Prostate gland (tissue), 2 donors: ENCODE results near the gene PSMG1. TPM values are rescaled to one million over a fixed set of nuclear protein-coding genes. Genes with fewer than 3 reads are reported as not detected.

Experiments used
- DNase-seq: peaks from one replicate; pipeline ENCODE4 v3.0.0-alpha.2; 2019; ENCODE audit warnings: low spot score
- H3K27ac ChIP-seq, 2 donors: fragments of 200-600 bp; sonication (generic); 2 replicates each; pipeline ENCODE4 v1.5.1; 2017 to 2019
- H3K27me3 ChIP-seq: fragments of 200-600 bp; sonication (generic); replicated peaks from 2 replicates; pipeline ENCODE4 v1.5.1; 2019; ENCODE audit not compliant: insufficient read depth
- H3K36me3 ChIP-seq, 2 donors: fragments of 200-600 bp; sonication (generic); 1 replicate in 1 of 2; 2 replicates in 1 of 2; pipeline versions ENCODE4 v1.5.1 to v1.8.1; 2017 to 2019
- H3K4me1 ChIP-seq: fragments of 200-600 bp; sonication (generic); replicated peaks from 2 replicates; pipeline ENCODE4 v1.5.1; 2019
- H3K4me3 ChIP-seq, 2 donors: fragments of 200-600 bp; sonication (generic); 2 replicates each; pipeline ENCODE4 v1.5.1; 2017 to 2019
- H3K9me3 ChIP-seq: fragments of 200-600 bp; sonication (generic); 2 replicates; pipeline ENCODE4 v1.5.1; 2017
- POLR2A ChIP-seq: fragments of 450-650 bp; IDR thresholded peaks from one replicate; pipeline ENCODE4 v1.6.1; 2016; ENCODE audit warnings: antibody characterized with exemption, mild to moderate bottlenecking
- POLR2AphosphoS5 ChIP-seq: sonication (generic); formaldehyde crosslinking; IDR thresholded peaks from one replicate; pipeline ENCODE4 v1.6.1; 2017; ENCODE audit warnings: antibody characterized with exemption
- WGBS: methylation state at CpG from one replicate; pipeline ENCODE4 v1.1.5; 2018; 5-methylcytosine and 5-hydroxymethylcytosine counted together
- intact Hi-C: fragments of 100-400 bp; cut with DNase I; formaldehyde crosslinking; loops from one replicate; pipeline ENCODE4 v1.14.2; 2022
- total RNA-seq, 2 donors: library from RNA; depleted of rRNA; stranded (reverse); fragments of >200 nt; gene quantifications; one replicate each; pipeline ENCODE4 v1.1.0, GENCODE V29; 2016
- TF ChIP-seq, protein P1 (sequence below), 4 experiments: fragments of 200-600 bp in 2 of 4; fragments of 450-650 bp in 2 of 4; sonication (generic) in 2 of 4; IDR thresholded peaks; 1 replicate in 3 of 4; 2 replicates in 1 of 4; pipeline ENCODE4 v1.5.1; 2016 to 2019; ENCODE audit warnings: antibody characterized with exemption in 4 of 4, mild to moderate bottlenecking in 2 of 4, moderate library complexity in 2 of 4

PSMG1 gene
- total RNA-seq, 2 donors from 2014 or later = 16.7 to 37.1 TPM

DNA sequence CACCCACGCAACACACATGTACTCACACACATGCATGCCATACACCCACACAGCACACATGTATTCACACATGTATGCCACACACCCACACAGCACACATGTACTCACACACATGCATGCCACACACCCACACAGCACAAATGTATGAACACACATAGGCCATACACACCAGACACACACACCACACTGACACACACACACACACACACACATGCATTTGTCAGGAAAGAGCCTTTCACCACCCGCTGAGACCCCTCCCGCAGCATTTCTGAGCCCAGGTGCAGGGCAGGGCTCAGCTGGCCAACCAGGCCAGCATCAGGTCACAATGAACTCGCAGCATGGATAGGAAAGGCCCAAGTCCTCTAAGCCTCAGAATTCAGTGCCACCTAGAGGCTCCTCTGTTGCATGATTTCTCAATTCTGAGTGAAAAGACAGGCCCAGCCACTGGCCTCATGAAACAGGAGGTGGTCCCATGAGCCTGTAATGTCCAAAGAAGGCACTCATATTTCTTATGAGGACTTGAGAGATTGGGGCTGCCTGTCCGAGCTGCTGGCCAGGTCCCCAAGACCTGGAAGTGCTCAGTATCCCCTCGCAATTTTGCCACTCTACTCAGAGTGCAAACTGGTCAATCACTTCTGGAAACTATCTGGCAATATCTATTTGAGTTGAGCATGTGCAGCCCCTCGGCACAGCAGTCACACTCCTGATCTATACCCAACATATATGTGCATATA lies 57.3 kb downstream of the PSMG1 start:
- Histone ChIP-seq H3K4me3 (no peak overlapping the region), H3K9me3 (no peaks in the 10 kb centered on the region), H3K4me1 (no peaks in the 10 kb centered on the region), H3K27ac (no peak overlapping the region), H3K27me3 (no peaks in the 10 kb centered on the region), H3K36me3 (no peaks in the 10 kb centered on the region)
- TF ChIP-seq POLR2A (no peak), POLR2AphosphoS5 (peak; percentile 59)
- TF ChIP-seq, protein P1, sequence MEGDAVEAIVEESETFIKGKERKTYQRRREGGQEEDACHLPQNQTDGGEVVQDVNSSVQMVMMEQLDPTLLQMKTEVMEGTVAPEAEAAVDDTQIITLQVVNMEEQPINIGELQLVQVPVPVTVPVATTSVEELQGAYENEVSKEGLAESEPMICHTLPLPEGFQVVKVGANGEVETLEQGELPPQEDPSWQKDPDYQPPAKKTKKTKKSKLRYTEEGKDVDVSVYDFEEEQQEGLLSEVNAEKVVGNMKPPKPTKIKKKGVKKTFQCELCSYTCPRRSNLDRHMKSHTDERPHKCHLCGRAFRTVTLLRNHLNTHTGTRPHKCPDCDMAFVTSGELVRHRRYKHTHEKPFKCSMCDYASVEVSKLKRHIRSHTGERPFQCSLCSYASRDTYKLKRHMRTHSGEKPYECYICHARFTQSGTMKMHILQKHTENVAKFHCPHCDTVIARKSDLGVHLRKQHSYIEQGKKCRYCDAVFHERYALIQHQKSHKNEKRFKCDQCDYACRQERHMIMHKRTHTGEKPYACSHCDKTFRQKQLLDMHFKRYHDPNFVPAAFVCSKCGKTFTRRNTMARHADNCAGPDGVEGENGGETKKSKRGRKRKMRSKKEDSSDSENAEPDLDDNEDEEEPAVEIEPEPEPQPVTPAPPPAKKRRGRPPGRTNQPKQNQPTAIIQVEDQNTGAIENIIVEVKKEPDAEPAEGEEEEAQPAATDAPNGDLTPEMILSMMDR (IDR thresholded peaks at IDR 0.05) = peak; percentile 29 to 80 (median 64)
- intact Hi-C loops = loop anchor here (1.0 to 2.0 kb wide), 2 partner anchors 321 to 394 kb away; partner anchors contain the start of gene ETS2
- peak; percentile 62 for DNase-seq
- 33% methylated on average over 7 of the region's 7 CpGs for WGBS

Other genes with a start within 250 kb of the PSMG1 start
- gene BRWD1, start 130.2 kb upstream of the PSMG1 start, total RNA-seq = 10 to 100 TPM; 43.2 to 83.8 TPM
- gene HMGN1, start 165.6 kb upstream of the PSMG1 start, total RNA-seq = 100 to 1,000 TPM; 141 to 270 TPM